Measurements from ENCODE around the gene INPP5D.
"Not testable (repeated sequence)": the region's sequence is repeated elsewhere in the genome, so short reads cannot be mapped to it uniquely, and the experiment has no call there.

INPP5D gene

GRCh38 chr2:233059547-233059796, 670 bp upstream of the INPP5D start:
- Histone ChIP-seq H3K27me3 (ENCODE audit: control insufficient read depth, insufficient read depth, low read length) (peaks cover 9% of the 10 kb centered on the region), H3K4me1 (ENCODE audit: control insufficient read depth, insufficient read depth, low read length) (peaks cover 7% of the 10 kb centered on the region), H3K36me3 (ENCODE audit: insufficient read depth, low read length) (no peaks in the 10 kb centered on the region), H3K9me3 (replicated peaks; ENCODE audit: low read length) (no peaks in the 10 kb centered on the region), H3K9ac (ENCODE audit: low read depth, low read length) (no peak overlapping the region), H3K4me3 (ENCODE audit: low read length) (no peak overlapping the region), H3K4me2 (ENCODE audit: low read length) (no peak overlapping the region)

DNA sequence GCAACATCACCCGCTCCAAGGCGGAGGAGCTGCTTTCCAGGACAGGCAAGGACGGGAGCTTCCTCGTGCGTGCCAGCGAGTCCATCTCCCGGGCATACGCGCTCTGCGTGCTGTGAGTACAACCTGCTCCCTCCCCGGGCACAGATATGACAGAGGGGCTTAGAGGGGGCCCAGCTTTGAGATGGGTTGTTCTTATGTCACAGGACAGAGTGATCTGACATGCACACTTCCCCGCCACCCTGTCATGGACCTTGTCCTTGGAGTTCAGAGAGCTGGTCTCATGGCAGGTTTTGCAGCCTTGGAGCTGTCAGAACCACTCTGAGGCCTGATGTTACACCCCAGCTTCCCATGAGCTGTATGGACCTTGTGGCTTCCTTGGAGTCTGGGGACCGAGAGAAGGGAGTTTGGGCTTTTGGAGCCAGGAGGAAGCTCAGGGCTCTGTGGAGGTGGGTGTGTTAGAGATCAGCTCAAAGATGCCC, 398 bp downstream of the INPP5D start:
- Histone ChIP-seq H3K4me1 (ENCODE audit: control insufficient read depth, insufficient read depth, low read length) (peaks cover 7% of the 10 kb centered on the region), H3K27me3 (ENCODE audit: control insufficient read depth, insufficient read depth, low read length) (peaks cover 9% of the 10 kb centered on the region), H3K4me2 (ENCODE audit: low read length) (peak overlapping the region; percentile 68), H3K9me3 (replicated peaks; ENCODE audit: low read length) (no peaks in the 10 kb centered on the region), H3K36me3 (ENCODE audit: insufficient read depth, low read length) (no peaks in the 10 kb centered on the region), H3K4me3 (ENCODE audit: low read length) (no peak overlapping the region), H3K9ac (ENCODE audit: low read depth, low read length) (peak overlapping the region; percentile 44)

DNA sequence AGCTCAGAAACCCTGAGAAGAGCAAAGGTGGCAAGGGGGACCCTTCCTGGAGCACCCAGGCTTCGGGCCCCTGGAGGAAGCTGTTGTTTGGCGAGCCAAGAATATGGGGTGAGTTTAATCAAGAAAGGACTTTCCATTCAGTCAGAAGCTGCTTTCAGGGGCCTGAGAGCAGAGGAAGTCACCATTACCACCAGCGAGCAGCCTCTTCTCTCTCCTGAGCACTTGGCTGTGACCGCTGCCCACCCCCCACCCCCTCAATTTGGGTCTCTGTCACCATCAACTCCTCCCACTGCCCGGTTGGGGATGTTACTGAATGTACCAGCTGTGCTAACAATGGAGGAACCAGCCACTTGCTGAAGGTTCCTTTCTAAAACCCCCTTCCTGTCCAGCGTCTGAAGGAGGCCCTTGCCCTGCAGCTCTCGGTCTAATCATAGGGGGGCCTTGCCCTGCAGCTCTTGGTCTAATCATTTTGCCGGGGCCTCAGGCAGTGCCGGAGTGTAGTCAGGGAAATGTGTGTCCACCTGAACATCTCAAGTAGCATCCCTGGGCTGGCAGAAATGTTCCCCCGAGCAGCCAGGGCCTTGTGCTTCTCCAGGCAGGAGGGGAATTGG, 943 bp downstream of the INPP5D start:
- Histone ChIP-seq H3K27me3 (ENCODE audit: control insufficient read depth, insufficient read depth, low read length) (peaks cover 9% of the 10 kb centered on the region), H3K4me2 (ENCODE audit: low read length) (no peak overlapping the region), H3K36me3 (ENCODE audit: insufficient read depth, low read length) (no peaks in the 10 kb centered on the region), H3K9ac (ENCODE audit: low read depth, low read length) (no peak overlapping the region), H3K4me3 (ENCODE audit: low read length) (no peak overlapping the region), H3K4me1 (ENCODE audit: control insufficient read depth, insufficient read depth, low read length) (peaks cover 7% of the 10 kb centered on the region), H3K9me3 (replicated peaks; ENCODE audit: low read length) (no peaks in the 10 kb centered on the region)

- Histone ChIP-seq H3K9ac (ENCODE audit: low read depth, low read length) (no peak overlapping the region), H3K4me1 (ENCODE audit: control insufficient read depth, insufficient read depth, low read length) (peaks cover 7% of the 10 kb centered on the region)
Measured at GRCh38 chr2:233061591-233062450, 1.7 kb downstream of the INPP5D start.

GRCh38 chr2:233062451-233062850, 2.3 kb downstream of the INPP5D start:
- no peaks in the 10 kb centered on the region for H3K36me3 ChIP-seq (ENCODE audit: insufficient read depth, low read length)
- H3K4me2 ChIP-seq (ENCODE audit: low read length) = no peak overlapping the region
- H3K4me3 ChIP-seq (ENCODE audit: low read length) = no peak overlapping the region
- H3K4me1 ChIP-seq (ENCODE audit: control insufficient read depth, insufficient read depth, low read length) = peaks cover 7% of the 10 kb centered on the region
- H3K27me3 ChIP-seq (ENCODE audit: control insufficient read depth, insufficient read depth, low read length) = peaks cover 9% of the 10 kb centered on the region
- H3K9ac ChIP-seq (ENCODE audit: low read depth, low read length) = no peak overlapping the region
- no peaks in the 10 kb centered on the region for H3K9me3 ChIP-seq (replicated peaks; ENCODE audit: low read length)

More at GRCh38 chr2:233061591-233062450, 1.7 kb downstream of the INPP5D start:
- H3K27me3 ChIP-seq (ENCODE audit: control insufficient read depth, insufficient read depth, low read length) = peaks cover 9% of the 10 kb centered on the region
- H3K9me3 ChIP-seq (replicated peaks; ENCODE audit: low read length) = no peaks in the 10 kb centered on the region
- H3K36me3 ChIP-seq (ENCODE audit: insufficient read depth, low read length) = no peaks in the 10 kb centered on the region
- no peak overlapping the region for H3K4me2 ChIP-seq (ENCODE audit: low read length)
- no peak overlapping the region for H3K4me3 ChIP-seq (ENCODE audit: low read length)

GRCh38 chr2:233062946-233063268, 2.8 kb downstream of the INPP5D start:
- Histone ChIP-seq H3K27me3 (ENCODE audit: control insufficient read depth, insufficient read depth, low read length) (peaks cover 9% of the 10 kb centered on the region), H3K4me1 (ENCODE audit: control insufficient read depth, insufficient read depth, low read length) (peaks cover 7% of the 10 kb centered on the region), H3K4me2 (ENCODE audit: low read length) (no peak overlapping the region), H3K9ac (ENCODE audit: low read depth, low read length) (no peak overlapping the region), H3K9me3 (replicated peaks; ENCODE audit: low read length) (no peaks in the 10 kb centered on the region), H3K36me3 (ENCODE audit: insufficient read depth, low read length) (no peaks in the 10 kb centered on the region), H3K4me3 (ENCODE audit: low read length) (no peak overlapping the region)

GRCh38 chr2:233063269-233063975, 3.3 kb downstream of the INPP5D start:
- Histone ChIP-seq H3K27me3 (ENCODE audit: control insufficient read depth, insufficient read depth, low read length) (peaks cover 9% of the 10 kb centered on the region), H3K4me3 (ENCODE audit: low read length) (no peak overlapping the region), H3K36me3 (ENCODE audit: insufficient read depth, low read length) (no peaks in the 10 kb centered on the region), H3K4me1 (ENCODE audit: control insufficient read depth, insufficient read depth, low read length) (peaks cover 7% of the 10 kb centered on the region), H3K9me3 (replicated peaks; ENCODE audit: low read length) (no peaks in the 10 kb centered on the region), H3K9ac (ENCODE audit: low read depth, low read length) (no peak overlapping the region), H3K4me2 (ENCODE audit: low read length) (no peak overlapping the region)

- H3K9me3 ChIP-seq (replicated peaks; ENCODE audit: low read length) = no peaks in the 10 kb centered on the region
- H3K9ac ChIP-seq (ENCODE audit: low read depth, low read length) = no peak overlapping the region
- no peak overlapping the region for H3K4me2 ChIP-seq (ENCODE audit: low read length)
- peaks cover 12% of the 10 kb centered on the region for H3K27me3 ChIP-seq (ENCODE audit: control insufficient read depth, insufficient read depth, low read length)
- H3K4me3 ChIP-seq (ENCODE audit: low read length) = no peak overlapping the region
- no peaks in the 10 kb centered on the region for H3K36me3 ChIP-seq (ENCODE audit: insufficient read depth, low read length)
- peaks cover 7% of the 10 kb centered on the region for H3K4me1 ChIP-seq (ENCODE audit: control insufficient read depth, insufficient read depth, low read length)
Measured at GRCh38 chr2:233063976-233064411, 3.9 kb downstream of the INPP5D start.

GRCh38 chr2:233064530-233065199, 4.5 kb downstream of the INPP5D start:
- Histone ChIP-seq H3K9me3 (replicated peaks; ENCODE audit: low read length) (no peaks in the 10 kb centered on the region), H3K4me1 (ENCODE audit: control insufficient read depth, insufficient read depth, low read length) (peaks cover 7% of the 10 kb centered on the region), H3K27me3 (ENCODE audit: control insufficient read depth, insufficient read depth, low read length) (peaks cover 12% of the 10 kb centered on the region), H3K36me3 (ENCODE audit: insufficient read depth, low read length) (no peaks in the 10 kb centered on the region), H3K9ac (ENCODE audit: low read depth, low read length) (no peak overlapping the region), H3K4me3 (ENCODE audit: low read length) (no peak overlapping the region), H3K4me2 (ENCODE audit: low read length) (no peak overlapping the region)

GRCh38 chr2:233065200-233065589, 5.1 kb downstream of the INPP5D start:
- not testable (repeated sequence) for H3K4me1 ChIP-seq (ENCODE audit: control insufficient read depth, insufficient read depth, low read length); H3K4me2 ChIP-seq (ENCODE audit: low read length); H3K36me3 ChIP-seq (ENCODE audit: insufficient read depth, low read length); H3K4me3 ChIP-seq (ENCODE audit: low read length); H3K9ac ChIP-seq (ENCODE audit: low read depth, low read length); H3K9me3 ChIP-seq (replicated peaks; ENCODE audit: low read length)
- peaks cover 12% of the 10 kb centered on the region for H3K27me3 ChIP-seq (ENCODE audit: control insufficient read depth, insufficient read depth, low read length)

GRCh38 chr2:233065954-233066470, 5.9 kb downstream of the INPP5D start:
- Histone ChIP-seq H3K27me3 (ENCODE audit: control insufficient read depth, insufficient read depth, low read length) (peaks cover 12% of the 10 kb centered on the region), H3K4me1 (ENCODE audit: control insufficient read depth, insufficient read depth, low read length) (no peaks in the 10 kb centered on the region), H3K9me3 (replicated peaks; ENCODE audit: low read length) (no peaks in the 10 kb centered on the region), H3K4me2 (ENCODE audit: low read length) (no peak overlapping the region), H3K4me3 (ENCODE audit: low read length) (no peak overlapping the region), H3K9ac (ENCODE audit: low read depth, low read length) (no peak overlapping the region), H3K36me3 (ENCODE audit: insufficient read depth, low read length) (no peaks in the 10 kb centered on the region)
